GM12878 (cell line): Measurements from ENCODE around the gene ATP2A1. TPM values are rescaled to one million over a fixed set of nuclear protein-coding genes. Genes with fewer than 3 reads are reported as not detected.

Experiments used
- HDAC2 ChIP-seq: fragments of 200-600 bp; sonication (generic); IDR thresholded peaks from 2 replicates; pipeline ENCODE4 v1.6.1; 2017
- MEF2A ChIP-seq: IDR thresholded peaks from 2 replicates; pipeline ENCODE4 v1.6.1; 2011; ENCODE audit warnings: low read depth, mild to moderate bottlenecking, low read length, moderate library complexity; ENCODE audit not compliant: insufficient read depth
- NR2C1 ChIP-seq: fragments of 450-650 bp; IDR thresholded peaks from 2 replicates; pipeline ENCODE4 v1.6.1; 2017; ENCODE audit warnings: antibody characterized with exemption, mild to moderate bottlenecking, moderate library complexity
- PML ChIP-seq: IDR thresholded peaks from 2 replicates; pipeline ENCODE4 v1.6.1; 2012; ENCODE audit warnings: low read length, inconsistent platforms
- POLR2A ChIP-seq: IDR thresholded peaks from 2 replicates; pipeline ENCODE4 v1.6.1; 2011; ENCODE audit warnings: low read depth, mild to moderate bottlenecking, low read length
- SREBF1 ChIP-seq: IDR thresholded peaks from 2 replicates; pipeline ENCODE4 v1.6.1; 2012; ENCODE audit warnings: mild to moderate bottlenecking, low read length
- TARDBP ChIP-seq: IDR thresholded peaks from 2 replicates; pipeline ENCODE4 v1.6.1; 2016; ENCODE audit warnings: borderline replicate concordance
- TBL1XR1 ChIP-seq: IDR thresholded peaks from 2 replicates; pipeline ENCODE4 v1.6.1; 2012; ENCODE audit warnings: low read depth, low read length, improper control_type of control experiment
- USF1 ChIP-seq: IDR thresholded peaks from 2 replicates; pipeline ENCODE4 v1.6.1; 2011; ENCODE audit warnings: borderline replicate concordance, low read depth, mild to moderate bottlenecking, moderate library complexity, mixed read lengths, low read length; ENCODE audit not compliant: insufficient read depth; ENCODE audit errors: extremely low read length
- USF2 ChIP-seq: IDR thresholded peaks from 2 replicates; pipeline ENCODE4 v1.6.1; 2011; ENCODE audit warnings: low read depth, low read length, improper control_type of control experiment, borderline replicate concordance
- polyA plus RNA-seq, 11 experiments: library from polyadenylated mRNA; depleted of rRNA in 4 of 11; unstranded in 6 of 11; stranded (reverse) in 5 of 11; fragments of >200 nt; fragmentation: Nextera tagmentation in 4 of 11; fragmentation: Illumina TruSeq in 1 of 11; extraction: Ambion mirVana in 4 of 11; extraction: Trizol in 1 of 11; gene quantifications; 1 replicate in 1 of 11; 2 replicates in 10 of 11; pipeline versions ENCODE4 v1.2.1 to v1.2.3, GENCODE V29; 2011 to 2016; ENCODE audit warnings: inconsistent platforms in 2 of 11, missing spikeins in 2 of 11, low read depth in 1 of 11
- total RNA-seq, 4 experiments: library from RNA; depleted of rRNA in 3 of 4; stranded (reverse); fragments of >200 nt in 3 of 4; fragmentation: Illumina TruSeq in 1 of 4; extraction: Trizol in 1 of 4; gene quantifications; 2 replicates each; pipeline versions ENCODE4 v1.2.1 to v1.2.3, GENCODE V29; 2013 to 2021
- TF ChIP-seq, protein P1 (sequence below): IDR thresholded peaks from 2 replicates; pipeline ENCODE4 v1.6.1; 2012; ENCODE audit warnings: mild to moderate bottlenecking, low read depth, low read length
- TF ChIP-seq, protein P2 (sequence below): fragments of 450-650 bp; IDR thresholded peaks from 2 replicates; pipeline ENCODE4 v1.6.1; 2016; ENCODE audit warnings: mild to moderate bottlenecking
- TF ChIP-seq, protein P3 (sequence below): fragments of 450-650 bp; IDR thresholded peaks from 2 replicates; pipeline ENCODE4 v1.6.1; 2017; ENCODE audit warnings: mild to moderate bottlenecking, low read depth, inconsistent platforms; ENCODE audit not compliant: poor library complexity, severe bottlenecking
- TF ChIP-seq, protein P4 (sequence below): fragments of 450-650 bp; IDR thresholded peaks from 2 replicates; pipeline ENCODE4 v1.6.1; 2018; ENCODE audit warnings: borderline replicate concordance, mild to moderate bottlenecking; ENCODE audit not compliant: partially characterized antibody

Gene ATP2A1
- total and polyA plus RNA-seq, 10 of the 15 experiments (the other 5 are each of a cell fraction or from before 2014, with no cell fraction given), result 0.13 to 1.7 (median 0.88) TPM

DNA sequence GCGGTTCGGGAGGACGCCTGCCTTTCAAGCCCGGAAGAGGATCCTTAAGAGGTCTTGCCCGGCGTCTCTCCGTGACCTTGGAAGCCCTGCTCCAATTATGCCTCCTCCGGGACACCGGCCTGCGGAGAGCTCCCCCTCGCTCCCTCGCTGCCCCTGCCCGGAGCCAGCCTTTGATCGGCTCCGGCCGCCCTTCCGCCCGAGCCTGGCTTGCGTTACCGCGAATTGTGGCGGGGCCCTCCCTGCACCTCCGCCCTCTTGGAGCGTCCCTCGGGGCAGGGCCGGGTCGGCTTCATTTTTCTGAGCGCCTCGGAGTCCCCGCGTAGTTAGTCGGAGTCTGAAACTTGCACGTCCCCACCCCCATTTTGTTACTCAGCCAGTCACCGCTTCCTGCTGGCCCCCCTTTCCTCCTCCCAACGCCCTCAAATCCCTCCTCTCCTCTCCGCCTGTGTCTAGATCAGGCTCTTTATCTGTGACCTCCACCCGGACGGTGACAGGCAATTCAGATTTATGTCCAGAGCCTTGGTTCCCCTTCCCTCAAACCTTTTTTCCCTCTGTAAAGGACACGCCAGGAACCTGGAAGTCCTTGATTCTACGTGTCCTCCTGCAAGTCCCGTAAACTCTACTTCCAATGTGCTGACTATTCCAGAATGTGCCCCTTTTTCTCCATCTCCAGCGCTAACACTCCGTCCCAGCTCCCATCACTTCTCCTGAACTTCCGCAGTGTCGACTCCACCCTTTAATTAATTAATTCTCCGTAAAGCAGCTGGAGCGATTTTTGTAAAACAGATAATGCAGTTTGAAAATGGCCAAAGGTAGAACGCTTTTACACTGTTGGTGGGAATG is 47.3 kb downstream of the ATP2A1 start (continued):
- TF ChIP-seq, protein P1, sequence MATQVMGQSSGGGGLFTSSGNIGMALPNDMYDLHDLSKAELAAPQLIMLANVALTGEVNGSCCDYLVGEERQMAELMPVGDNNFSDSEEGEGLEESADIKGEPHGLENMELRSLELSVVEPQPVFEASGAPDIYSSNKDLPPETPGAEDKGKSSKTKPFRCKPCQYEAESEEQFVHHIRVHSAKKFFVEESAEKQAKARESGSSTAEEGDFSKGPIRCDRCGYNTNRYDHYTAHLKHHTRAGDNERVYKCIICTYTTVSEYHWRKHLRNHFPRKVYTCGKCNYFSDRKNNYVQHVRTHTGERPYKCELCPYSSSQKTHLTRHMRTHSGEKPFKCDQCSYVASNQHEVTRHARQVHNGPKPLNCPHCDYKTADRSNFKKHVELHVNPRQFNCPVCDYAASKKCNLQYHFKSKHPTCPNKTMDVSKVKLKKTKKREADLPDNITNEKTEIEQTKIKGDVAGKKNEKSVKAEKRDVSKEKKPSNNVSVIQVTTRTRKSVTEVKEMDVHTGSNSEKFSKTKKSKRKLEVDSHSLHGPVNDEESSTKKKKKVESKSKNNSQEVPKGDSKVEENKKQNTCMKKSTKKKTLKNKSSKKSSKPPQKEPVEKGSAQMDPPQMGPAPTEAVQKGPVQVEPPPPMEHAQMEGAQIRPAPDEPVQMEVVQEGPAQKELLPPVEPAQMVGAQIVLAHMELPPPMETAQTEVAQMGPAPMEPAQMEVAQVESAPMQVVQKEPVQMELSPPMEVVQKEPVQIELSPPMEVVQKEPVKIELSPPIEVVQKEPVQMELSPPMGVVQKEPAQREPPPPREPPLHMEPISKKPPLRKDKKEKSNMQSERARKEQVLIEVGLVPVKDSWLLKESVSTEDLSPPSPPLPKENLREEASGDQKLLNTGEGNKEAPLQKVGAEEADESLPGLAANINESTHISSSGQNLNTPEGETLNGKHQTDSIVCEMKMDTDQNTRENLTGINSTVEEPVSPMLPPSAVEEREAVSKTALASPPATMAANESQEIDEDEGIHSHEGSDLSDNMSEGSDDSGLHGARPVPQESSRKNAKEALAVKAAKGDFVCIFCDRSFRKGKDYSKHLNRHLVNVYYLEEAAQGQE, result no peak
- TF ChIP-seq TARDBP (no peak), PML (peak; percentile 76), MEF2A (no peak), USF2 (no peak), POLR2A (peak; percentile 82), USF1 (no peak), NR2C1 (peak; percentile 52; the same call in 1 of the 2 replicates), HDAC2 (no peak), TBL1XR1 (no peak), SREBF1 (no peak)
- TF ChIP-seq, protein P2, sequence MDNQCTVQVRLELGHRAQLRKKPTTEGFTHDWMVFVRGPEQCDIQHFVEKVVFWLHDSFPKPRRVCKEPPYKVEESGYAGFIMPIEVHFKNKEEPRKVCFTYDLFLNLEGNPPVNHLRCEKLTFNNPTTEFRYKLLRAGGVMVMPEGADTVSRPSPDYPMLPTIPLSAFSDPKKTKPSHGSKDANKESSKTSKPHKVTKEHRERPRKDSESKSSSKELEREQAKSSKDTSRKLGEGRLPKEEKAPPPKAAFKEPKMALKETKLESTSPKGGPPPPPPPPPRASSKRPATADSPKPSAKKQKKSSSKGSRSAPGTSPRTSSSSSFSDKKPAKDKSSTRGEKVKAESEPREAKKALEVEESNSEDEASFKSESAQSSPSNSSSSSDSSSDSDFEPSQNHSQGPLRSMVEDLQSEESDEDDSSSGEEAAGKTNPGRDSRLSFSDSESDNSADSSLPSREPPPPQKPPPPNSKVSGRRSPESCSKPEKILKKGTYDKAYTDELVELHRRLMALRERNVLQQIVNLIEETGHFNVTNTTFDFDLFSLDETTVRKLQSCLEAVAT, result peak; percentile 80
- TF ChIP-seq, protein P3, sequence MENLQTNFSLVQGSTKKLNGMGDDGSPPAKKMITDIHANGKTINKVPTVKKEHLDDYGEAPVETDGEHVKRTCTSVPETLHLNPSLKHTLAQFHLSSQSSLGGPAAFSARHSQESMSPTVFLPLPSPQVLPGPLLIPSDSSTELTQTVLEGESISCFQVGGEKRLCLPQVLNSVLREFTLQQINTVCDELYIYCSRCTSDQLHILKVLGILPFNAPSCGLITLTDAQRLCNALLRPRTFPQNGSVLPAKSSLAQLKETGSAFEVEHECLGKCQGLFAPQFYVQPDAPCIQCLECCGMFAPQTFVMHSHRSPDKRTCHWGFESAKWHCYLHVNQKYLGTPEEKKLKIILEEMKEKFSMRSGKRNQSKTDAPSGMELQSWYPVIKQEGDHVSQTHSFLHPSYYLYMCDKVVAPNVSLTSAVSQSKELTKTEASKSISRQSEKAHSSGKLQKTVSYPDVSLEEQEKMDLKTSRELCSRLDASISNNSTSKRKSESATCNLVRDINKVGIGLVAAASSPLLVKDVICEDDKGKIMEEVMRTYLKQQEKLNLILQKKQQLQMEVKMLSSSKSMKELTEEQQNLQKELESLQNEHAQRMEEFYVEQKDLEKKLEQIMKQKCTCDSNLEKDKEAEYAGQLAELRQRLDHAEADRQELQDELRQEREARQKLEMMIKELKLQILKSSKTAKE, result peak; percentile 62
- TF ChIP-seq, protein P4, sequence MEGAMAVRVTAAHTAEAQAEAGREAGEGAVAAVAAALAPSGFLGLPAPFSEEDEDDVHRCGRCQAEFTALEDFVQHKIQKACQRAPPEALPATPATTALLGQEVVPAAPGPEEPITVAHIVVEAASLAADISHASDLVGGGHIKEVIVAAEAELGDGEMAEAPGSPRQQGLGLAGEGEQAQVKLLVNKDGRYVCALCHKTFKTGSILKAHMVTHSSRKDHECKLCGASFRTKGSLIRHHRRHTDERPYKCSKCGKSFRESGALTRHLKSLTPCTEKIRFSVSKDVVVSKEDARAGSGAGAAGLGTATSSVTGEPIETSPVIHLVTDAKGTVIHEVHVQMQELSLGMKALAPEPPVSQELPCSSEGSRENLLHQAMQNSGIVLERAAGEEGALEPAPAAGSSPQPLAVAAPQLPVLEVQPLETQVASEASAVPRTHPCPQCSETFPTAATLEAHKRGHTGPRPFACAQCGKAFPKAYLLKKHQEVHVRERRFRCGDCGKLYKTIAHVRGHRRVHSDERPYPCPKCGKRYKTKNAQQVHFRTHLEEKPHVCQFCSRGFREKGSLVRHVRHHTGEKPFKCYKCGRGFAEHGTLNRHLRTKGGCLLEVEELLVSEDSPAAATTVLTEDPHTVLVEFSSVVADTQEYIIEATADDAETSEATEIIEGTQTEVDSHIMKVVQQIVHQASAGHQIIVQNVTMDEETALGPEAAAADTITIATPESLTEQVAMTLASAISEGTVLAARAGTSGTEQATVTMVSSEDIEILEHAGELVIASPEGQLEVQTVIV, result no peak
